Nephron progenitor cell (in vitro differentiated cells): ENCODE results near the gene FIBIN.

ENCODE experiments used
- DNase-seq: peaks from one replicate; pipeline ENCODE4 v3.0.0; 2021
- H3K27ac Mint-ChIP-seq: 2 replicates; pipeline ENCODE4 v1.8.0; 2021; ENCODE audit warnings: mild to moderate bottlenecking, moderate library complexity, mixed read lengths
- H3K27me3 Mint-ChIP-seq: 2 replicates; pipeline ENCODE4 v1.8.0; 2021; ENCODE audit warnings: mild to moderate bottlenecking, low read depth, mixed read lengths; ENCODE audit not compliant: poor library complexity
- H3K36me3 Mint-ChIP-seq: 2 replicates; pipeline ENCODE4 v1.8.0; 2021; ENCODE audit warnings: low read depth, mixed read lengths
- H3K4me1 Mint-ChIP-seq: 2 replicates; pipeline ENCODE4 v1.8.0; 2021; ENCODE audit warnings: mixed read lengths
- H3K4me3 Mint-ChIP-seq: 2 replicates; pipeline ENCODE4 v1.8.0; 2021; ENCODE audit warnings: mild to moderate bottlenecking, moderate library complexity, mixed read lengths
- H3K9me3 Mint-ChIP-seq: 2 replicates; pipeline ENCODE4 v1.8.0; 2021; ENCODE audit warnings: mild to moderate bottlenecking, moderate library complexity, mixed read lengths
- TF ChIP-seq, protein P1 (sequence below): fragments of 200-600 bp; sonication (generic); IDR thresholded peaks from 2 replicates; pipeline ENCODE4 v1.5.0; 2021; ENCODE audit warnings: antibody characterized with exemption

FIBIN gene

DNA sequence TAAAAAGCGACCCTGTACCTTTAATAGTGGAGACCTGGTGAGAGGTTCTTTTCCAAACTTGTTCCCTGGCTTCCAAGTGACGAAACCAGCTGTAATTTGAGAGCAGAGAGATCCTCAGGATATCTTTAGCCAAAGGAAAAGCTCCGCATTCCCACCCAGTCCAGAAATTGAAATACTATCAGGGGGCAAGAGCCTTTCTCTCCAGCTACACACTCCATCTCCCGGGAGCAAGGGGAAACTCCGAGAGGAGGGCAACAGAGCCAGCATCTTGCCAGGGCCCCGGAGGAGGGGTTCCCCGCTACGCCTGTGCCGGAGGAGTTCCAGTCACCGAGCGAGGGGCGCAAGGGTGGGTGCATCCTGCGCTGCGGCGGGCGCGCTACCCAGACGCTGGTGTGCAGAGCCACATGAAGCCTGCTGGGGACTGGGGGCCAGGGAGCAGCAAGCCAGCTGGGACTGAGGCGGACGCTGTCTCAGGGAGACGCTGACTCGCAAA lies at the start of gene FIBIN:
Gene FIBIN, plus strand, starts transcription at position 148 of the 493 bp plus-strand sequence. CDS start 415 bp downstream, outside the sequence.
- TF ChIP-seq, protein P1, sequence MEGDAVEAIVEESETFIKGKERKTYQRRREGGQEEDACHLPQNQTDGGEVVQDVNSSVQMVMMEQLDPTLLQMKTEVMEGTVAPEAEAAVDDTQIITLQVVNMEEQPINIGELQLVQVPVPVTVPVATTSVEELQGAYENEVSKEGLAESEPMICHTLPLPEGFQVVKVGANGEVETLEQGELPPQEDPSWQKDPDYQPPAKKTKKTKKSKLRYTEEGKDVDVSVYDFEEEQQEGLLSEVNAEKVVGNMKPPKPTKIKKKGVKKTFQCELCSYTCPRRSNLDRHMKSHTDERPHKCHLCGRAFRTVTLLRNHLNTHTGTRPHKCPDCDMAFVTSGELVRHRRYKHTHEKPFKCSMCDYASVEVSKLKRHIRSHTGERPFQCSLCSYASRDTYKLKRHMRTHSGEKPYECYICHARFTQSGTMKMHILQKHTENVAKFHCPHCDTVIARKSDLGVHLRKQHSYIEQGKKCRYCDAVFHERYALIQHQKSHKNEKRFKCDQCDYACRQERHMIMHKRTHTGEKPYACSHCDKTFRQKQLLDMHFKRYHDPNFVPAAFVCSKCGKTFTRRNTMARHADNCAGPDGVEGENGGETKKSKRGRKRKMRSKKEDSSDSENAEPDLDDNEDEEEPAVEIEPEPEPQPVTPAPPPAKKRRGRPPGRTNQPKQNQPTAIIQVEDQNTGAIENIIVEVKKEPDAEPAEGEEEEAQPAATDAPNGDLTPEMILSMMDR: no peak
- no peaks in the 10 kb centered on the region for H3K36me3 Mint-ChIP-seq
- DNase-seq: peak; percentile 49

GRCh38 chr11:26944866-26945664 lies 48.8 kb upstream of the FIBIN start:
- Mint-ChIP-seq H3K4me1 (no peaks in the 10 kb centered on the region), H3K9me3 (no peaks in the 10 kb centered on the region), H3K27ac (no peak overlapping the region), H3K36me3 (no peaks in the 10 kb centered on the region), H3K27me3 (no peaks in the 10 kb centered on the region), H3K4me3 (no peak overlapping the region)
- DNase-seq: no peak
- TF ChIP-seq, protein P1: no peak

More for the DNA sequence above, at the start of gene FIBIN:
- Mint-ChIP-seq H3K9me3 (no peaks in the 10 kb centered on the region), H3K4me1 (peaks cover 5% of the 10 kb centered on the region), H3K4me3 (peak within 1 kb of the TSS; percentile 74), H3K27ac (peak within 1 kb of the TSS; percentile 16), H3K27me3 (peaks cover 25% of the 10 kb centered on the region)

DNA sequence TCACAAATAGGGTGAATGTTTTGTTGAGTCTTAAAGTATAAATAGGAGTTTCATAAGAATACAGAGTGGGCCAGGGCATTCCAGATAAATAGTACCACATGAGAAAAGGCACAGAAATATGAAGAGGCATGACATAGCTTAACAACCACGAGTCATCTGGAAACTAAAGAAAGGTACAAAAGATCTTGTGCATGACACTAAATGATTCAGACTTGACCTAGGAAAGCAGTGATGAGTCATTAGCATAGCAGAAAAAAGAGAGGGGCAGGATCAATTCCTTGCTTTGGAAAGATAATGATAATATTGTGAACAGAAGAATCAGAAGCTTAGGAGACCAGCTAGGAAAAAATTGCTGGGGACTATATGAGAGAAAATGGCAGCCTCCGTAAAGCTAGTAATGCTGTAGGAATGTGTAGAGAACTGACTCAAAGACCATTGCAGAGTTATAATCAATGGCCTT lies 47.6 kb upstream of the FIBIN start:
- Mint-ChIP-seq H3K27ac (no peak overlapping the region), H3K4me1 (no peaks in the 10 kb centered on the region), H3K36me3 (no peaks in the 10 kb centered on the region), H3K4me3 (no peak overlapping the region), H3K27me3 (no peaks in the 10 kb centered on the region), H3K9me3 (no peaks in the 10 kb centered on the region)
- TF ChIP-seq, protein P1: no peak
- no peak for DNase-seq

- Mint-ChIP-seq H3K4me1 (no peaks in the 10 kb centered on the region), H3K4me3 (no peak overlapping the region), H3K9me3 (no peaks in the 10 kb centered on the region), H3K27ac (no peak overlapping the region), H3K27me3 (no peaks in the 10 kb centered on the region), H3K36me3 (no peaks in the 10 kb centered on the region)
- DNase-seq: no peak
- TF ChIP-seq, protein P1: no peak
Measured at GRCh38 chr11:26947379-26947844, 46.5 kb upstream of the FIBIN start.

DNA sequence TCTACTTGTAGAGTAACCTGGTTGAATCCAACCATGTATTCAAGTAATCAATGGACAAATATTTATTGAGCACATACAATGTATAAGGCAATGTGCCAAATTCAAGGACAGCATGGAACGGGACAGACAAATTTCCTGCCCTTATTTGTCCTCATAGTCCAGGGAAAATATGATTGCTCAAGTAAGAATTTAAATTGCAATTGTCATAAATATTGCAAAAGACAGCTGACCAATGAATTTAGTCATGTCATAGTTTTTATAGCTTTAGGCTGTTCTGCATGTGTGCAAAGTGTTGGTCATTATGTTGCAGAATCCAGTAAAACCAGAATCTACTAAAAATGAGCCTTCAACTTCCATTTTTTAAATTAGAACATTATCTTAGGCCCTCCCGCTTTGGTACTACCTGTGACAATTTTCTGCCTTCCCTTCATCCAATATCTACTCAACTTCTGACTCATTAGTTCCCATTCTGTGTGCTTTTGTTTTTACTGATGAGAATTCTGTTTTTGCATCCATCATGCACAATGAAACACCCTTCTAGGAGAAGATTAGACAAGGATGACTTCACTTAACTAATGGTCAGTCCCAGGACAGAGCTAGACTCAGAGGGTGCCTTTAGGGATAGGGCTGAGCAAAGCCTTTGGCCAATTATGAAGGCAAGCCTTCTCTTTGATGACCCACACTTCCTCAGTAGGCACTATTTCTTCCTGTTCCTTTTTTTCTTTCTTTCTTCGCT lies 45.8 kb upstream of the FIBIN start:
- Mint-ChIP-seq H3K9me3 (no peaks in the 10 kb centered on the region), H3K4me1 (no peaks in the 10 kb centered on the region), H3K4me3 (no peak overlapping the region), H3K27ac (no peak overlapping the region), H3K27me3 (peaks cover under 1% of the 10 kb centered on the region), H3K36me3 (no peaks in the 10 kb centered on the region)
- TF ChIP-seq, protein P1: no peak
- no peak for DNase-seq
